OCI-LY7 (cell line): Measurements from ENCODE around the gene TMEM9B.

Experiments used
- CTCF ChIP-seq: fragments of 200-600 bp; sonication (generic); conservative IDR thresholded peaks from 2 replicates; pipeline ENCODE4 v1.5.1; 2014; ENCODE audit warnings: mild to moderate bottlenecking, antibody characterized with exemption, low read length, moderate library complexity, mixed read lengths
- EZH2phosphoT487 ChIP-seq: fragments of 200-600 bp; sonication (generic); IDR thresholded peaks from 2 replicates; pipeline ENCODE4 v1.6.1; 2018; ENCODE audit warnings: low read depth, borderline replicate concordance, mild to moderate bottlenecking, mixed run types, antibody characterized with exemption, low read length, moderate library complexity, mixed read lengths

DNA sequence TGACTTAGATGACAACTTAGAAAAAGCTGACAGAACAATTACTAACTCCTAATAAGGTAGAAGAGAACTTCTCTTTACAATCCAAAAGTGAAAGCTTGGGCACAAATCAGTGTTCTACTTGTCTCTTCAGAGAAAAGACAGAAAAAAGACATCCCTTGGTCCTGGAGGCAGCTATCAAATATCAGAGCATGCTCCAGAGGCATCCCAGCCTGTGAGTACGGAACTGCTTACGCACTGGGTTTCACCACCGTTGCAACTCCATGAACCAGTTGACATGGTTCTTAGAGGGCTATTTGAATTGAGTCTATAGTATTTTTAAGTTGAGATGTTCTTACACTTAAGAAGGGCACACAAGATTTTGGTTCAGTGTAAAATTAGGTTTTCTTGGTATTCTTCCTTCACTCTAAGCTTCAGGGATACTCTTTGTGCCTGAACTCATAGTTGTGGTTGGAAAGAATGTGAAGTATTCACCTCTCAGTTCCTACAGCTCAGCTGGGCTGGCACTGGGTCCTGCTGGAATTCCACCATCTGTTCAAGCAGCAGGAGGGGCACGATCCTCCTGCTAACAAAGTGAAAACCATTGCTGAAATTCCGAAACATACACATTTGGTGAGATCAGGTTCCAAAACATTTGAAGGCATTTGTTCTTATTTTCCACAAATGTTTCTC, 47.0 kb downstream of the TMEM9B start:
- TF ChIP-seq CTCF (no peak), EZH2phosphoT487 (no peak)
